OCI-LY3 (cell line): ENCODE results near the gene CLSTN1.

ENCODE experiments used
- H2AFZ ChIP-seq: fragments of 200-600, 300-600 bp; shearing (Covaris generic); 2 replicates; pipeline ENCODE4 v1.6.0; 2014; ENCODE audit warnings: antibody characterized with exemption, low read depth, low read length
- H3K27ac ChIP-seq: fragments of 200-600, 300-600 bp; sonication (generic); 2 replicates; pipeline ENCODE4 v1.5.1; 2014; ENCODE audit warnings: mild to moderate bottlenecking, low read length, moderate library complexity, mixed read lengths
- H3K27me3 ChIP-seq: fragments of 200-600, 300-600 bp; sonication (generic); 2 replicates; pipeline ENCODE4 v1.6.1; 2014; ENCODE audit warnings: low read depth, low read length, mixed read lengths
- H3K36me3 ChIP-seq: fragments of 200-600, 300-600 bp; sonication (generic); replicated peaks from 2 replicates; pipeline ENCODE3; 2014; ENCODE audit warnings: low read depth, low read length, mixed read lengths
- H3K4me1 ChIP-seq: fragments of 300-600, 200-600 bp; sonication (generic); 2 replicates; pipeline ENCODE4 v1.6.1; 2014; ENCODE audit warnings: low read length, mixed read lengths
- H3K4me2 ChIP-seq: fragments of 200-600, 300-600 bp; sonication (generic); 2 replicates; pipeline ENCODE4 v1.6.1; 2014; ENCODE audit warnings: low read length, mixed read lengths
- H3K4me3 ChIP-seq: fragments of 300-600, 200-600 bp; sonication (generic); 2 replicates; pipeline ENCODE4 v1.5.1; 2014; ENCODE audit warnings: antibody characterized with exemption, mild to moderate bottlenecking, low read length, moderate library complexity
- H3K79me2 ChIP-seq: fragments of 300-600, 200-600 bp; shearing (Covaris generic); 2 replicates; pipeline ENCODE4 v1.6.1; 2014; ENCODE audit warnings: mild to moderate bottlenecking, low read length, mixed read lengths
- H3K9ac ChIP-seq: fragments of 300-600, 200-600 bp; shearing (Covaris generic); 2 replicates; pipeline ENCODE4 v1.6.0; 2014; ENCODE audit warnings: mild to moderate bottlenecking, low read length, moderate library complexity
- H3K9me3 ChIP-seq: fragments of 200-600, 300-600 bp; shearing (Covaris generic); 2 replicates; pipeline ENCODE4 v1.6.1; 2014; ENCODE audit warnings: low read length, mixed read lengths; ENCODE audit not compliant: insufficient read depth
- H4K20me1 ChIP-seq: fragments of 200-600, 300-600 bp; sonication (generic); 2 replicates; pipeline ENCODE4 v1.6.1; 2016; ENCODE audit warnings: low read length, mixed read lengths; ENCODE audit not compliant: insufficient read depth
- CTCF ChIP-seq: fragments of 200-600, 300-600 bp; sonication (generic); IDR thresholded peaks from 2 replicates; pipeline ENCODE4 v1.5.1; 2014; ENCODE audit warnings: antibody characterized with exemption, low read length, low read depth
- EZH2phosphoT487 ChIP-seq: fragments of 200-600 bp; shearing (Covaris generic); IDR thresholded peaks from 2 replicates; pipeline ENCODE4 v1.6.1; 2018; ENCODE audit warnings: antibody characterized with exemption, mixed run types, low read depth

Gene CLSTN1

GRCh38 chr1:9820521-9820920 lies 3.2 kb downstream of the CLSTN1 start:
- H4K20me1 ChIP-seq = peaks cover 45% of the 10 kb centered on the region
- TF ChIP-seq CTCF (no peak), EZH2phosphoT487 (no peak)
- peaks cover 24% of the 10 kb centered on the region for H3K4me1 ChIP-seq
- H3K36me3 ChIP-seq = peaks cover 5% of the 10 kb centered on the region
- H3K27ac ChIP-seq = no peak overlapping the region
- H3K9ac ChIP-seq = no peak overlapping the region
- H3K4me2 ChIP-seq = no peak overlapping the region
- H3K27me3 ChIP-seq = no peaks in the 10 kb centered on the region
- H3K4me3 ChIP-seq = no peak overlapping the region
- H2AFZ ChIP-seq = no peak overlapping the region
- H3K79me2 ChIP-seq = peaks cover 76% of the 10 kb centered on the region
- no peaks in the 10 kb centered on the region for H3K9me3 ChIP-seq

DNA sequence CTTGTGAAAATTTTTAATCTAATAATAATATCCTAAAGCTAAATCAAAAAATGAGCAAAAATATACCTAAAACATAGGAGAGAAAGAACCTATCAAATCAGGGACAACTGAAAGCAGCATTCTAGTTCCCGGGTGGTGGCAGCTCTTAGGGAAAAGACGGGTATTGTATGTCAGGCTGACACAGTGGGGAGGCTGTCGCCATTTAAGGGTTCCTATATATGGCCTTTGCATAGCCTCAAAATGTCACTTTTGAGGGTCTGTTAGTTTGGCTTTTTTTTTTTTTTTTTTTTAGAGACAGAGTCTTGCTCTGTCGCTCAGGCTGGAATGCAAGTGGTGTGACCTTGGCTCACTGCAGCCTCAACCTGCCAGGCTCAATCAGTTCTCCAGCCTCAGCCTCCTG lies 6.0 kb downstream of the CLSTN1 start:
- no peak overlapping the region for H3K4me2 ChIP-seq
- H3K36me3 ChIP-seq = peaks cover 5% of the 10 kb centered on the region
- no peak overlapping the region for H3K4me3 ChIP-seq
- H4K20me1 ChIP-seq = peaks cover 65% of the 10 kb centered on the region
- H2AFZ ChIP-seq = no peak overlapping the region
- no peak overlapping the region for H3K27ac ChIP-seq
- H3K79me2 ChIP-seq = peaks cover 96% of the 10 kb centered on the region
- no peak overlapping the region for H3K9ac ChIP-seq
- H3K9me3 ChIP-seq = no peaks in the 10 kb centered on the region
- H3K4me1 ChIP-seq = peaks cover 10% of the 10 kb centered on the region
- no peaks in the 10 kb centered on the region for H3K27me3 ChIP-seq
- TF ChIP-seq EZH2phosphoT487 (no peak), CTCF (no peak)

GRCh38 chr1:9816199-9816598 lies 7.6 kb downstream of the CLSTN1 start:
- Histone ChIP-seq H3K79me2 (peaks cover 94% of the 10 kb centered on the region), H3K36me3 (peaks cover 5% of the 10 kb centered on the region), H3K4me3 (no peak overlapping the region), H3K4me1 (no peaks in the 10 kb centered on the region), H3K9ac (no peak overlapping the region), H3K27ac (no peak overlapping the region), H3K27me3 (no peaks in the 10 kb centered on the region), H3K4me2 (no peak overlapping the region), H2AFZ (no peak overlapping the region), H4K20me1 (peaks cover 62% of the 10 kb centered on the region), H3K9me3 (no peaks in the 10 kb centered on the region)
- TF ChIP-seq EZH2phosphoT487 = no peak
- no peak for TF ChIP-seq CTCF

DNA sequence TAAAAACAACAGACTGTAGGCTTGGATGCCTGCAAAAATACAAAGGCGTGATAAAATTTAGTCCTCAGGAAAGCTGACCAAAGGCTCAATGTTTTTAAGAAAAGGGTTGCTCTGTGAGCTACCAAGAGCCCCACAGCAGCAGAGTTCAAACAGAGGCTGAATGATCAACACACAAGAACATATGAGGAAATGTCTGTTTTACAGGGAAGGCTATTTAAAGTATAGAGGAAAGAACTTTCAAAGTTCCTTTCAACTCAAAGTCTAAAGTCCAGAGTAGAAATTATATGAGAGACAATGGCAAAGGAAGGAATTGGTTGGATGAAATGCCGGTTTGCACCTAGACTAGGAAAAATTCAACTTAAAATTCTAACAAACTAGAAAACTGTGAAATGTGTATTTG lies 8.6 kb downstream of the CLSTN1 start:
- Histone ChIP-seq H3K27ac (no peak overlapping the region), H4K20me1 (peaks cover 59% of the 10 kb centered on the region), H2AFZ (no peak overlapping the region), H3K4me3 (no peak overlapping the region), H3K4me1 (no peaks in the 10 kb centered on the region), H3K4me2 (no peak overlapping the region), H3K9me3 (no peaks in the 10 kb centered on the region), H3K79me2 (peaks cover 92% of the 10 kb centered on the region), H3K27me3 (no peaks in the 10 kb centered on the region), H3K36me3 (peaks cover 5% of the 10 kb centered on the region), H3K9ac (no peak overlapping the region)
- TF ChIP-seq EZH2phosphoT487 = no peak
- no peak for TF ChIP-seq CTCF
